COLO829 (cell line): ENCODE data around the gene SRRT.
"Not testable (repeated sequence)": the region's sequence is repeated elsewhere in the genome, so short reads cannot be mapped to it uniquely, and the experiment has no call there.

ENCODE experiments used
- DNase-seq: peaks from one replicate; pipeline ENCODE4 v3.0.0; 2012; ENCODE audit warnings: low spot score

Gene SRRT

GRCh38 chr7:100933734-100934133 is 58.8 kb downstream of the SRRT start:
- DNase-seq, result no peak

- not testable (repeated sequence) for DNase-seq
Measured at GRCh38 chr7:100935381-100935780, 60.5 kb downstream of the SRRT start.

GRCh38 chr7:100936167-100936566 is 61.3 kb downstream of the SRRT start:
- not testable (repeated sequence) for DNase-seq
